GM12801 (cell line): ENCODE results near the gene HCFC1.

ENCODE experiments used
- TF ChIP-seq, protein P1 (sequence below): IDR thresholded peaks from one replicate; pipeline ENCODE4 v1.5.1; 2011; ENCODE audit warnings: control low read depth; ENCODE audit not compliant: insufficient read length; ENCODE audit errors: extremely low read depth

Gene HCFC1

DNA sequence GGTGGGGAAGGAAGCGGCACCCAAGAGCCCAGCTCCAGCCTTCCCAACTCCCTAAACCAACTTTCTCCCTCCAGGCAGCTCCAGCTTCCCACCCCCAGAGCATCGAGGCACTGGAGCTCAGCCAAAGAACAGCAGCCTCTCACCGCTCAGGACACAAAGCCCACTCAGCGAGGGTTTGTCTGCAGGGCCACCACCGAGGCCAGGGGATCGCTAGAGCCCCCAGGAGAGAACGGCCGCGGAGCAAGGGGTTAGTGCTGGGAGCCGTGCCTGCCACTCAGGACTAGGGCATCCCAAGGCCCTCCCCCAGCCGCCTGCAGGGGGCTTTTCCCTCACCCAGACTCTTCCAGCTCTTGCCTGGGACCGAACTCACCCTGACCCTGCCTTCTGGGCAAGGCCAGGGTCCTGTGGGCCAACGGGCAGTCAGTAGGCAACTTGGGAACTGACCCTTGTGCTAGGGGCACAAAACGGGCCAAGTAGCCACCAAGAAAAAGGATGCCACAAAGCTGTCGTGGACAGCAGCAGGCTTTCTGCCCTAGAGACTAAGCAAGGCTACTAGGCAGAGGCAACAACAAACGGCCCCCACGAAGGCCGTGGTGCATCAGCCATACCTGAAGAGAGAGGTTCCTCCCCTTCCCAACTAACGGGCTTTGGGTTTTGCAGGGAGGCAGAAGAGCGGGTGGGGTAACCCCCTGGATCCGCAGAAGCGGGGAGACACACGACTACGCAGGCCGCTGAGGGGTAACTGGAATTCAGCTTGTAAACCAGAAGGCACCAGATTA lies 2.3 kb downstream of the HCFC1 start:
- TF ChIP-seq, protein P1, sequence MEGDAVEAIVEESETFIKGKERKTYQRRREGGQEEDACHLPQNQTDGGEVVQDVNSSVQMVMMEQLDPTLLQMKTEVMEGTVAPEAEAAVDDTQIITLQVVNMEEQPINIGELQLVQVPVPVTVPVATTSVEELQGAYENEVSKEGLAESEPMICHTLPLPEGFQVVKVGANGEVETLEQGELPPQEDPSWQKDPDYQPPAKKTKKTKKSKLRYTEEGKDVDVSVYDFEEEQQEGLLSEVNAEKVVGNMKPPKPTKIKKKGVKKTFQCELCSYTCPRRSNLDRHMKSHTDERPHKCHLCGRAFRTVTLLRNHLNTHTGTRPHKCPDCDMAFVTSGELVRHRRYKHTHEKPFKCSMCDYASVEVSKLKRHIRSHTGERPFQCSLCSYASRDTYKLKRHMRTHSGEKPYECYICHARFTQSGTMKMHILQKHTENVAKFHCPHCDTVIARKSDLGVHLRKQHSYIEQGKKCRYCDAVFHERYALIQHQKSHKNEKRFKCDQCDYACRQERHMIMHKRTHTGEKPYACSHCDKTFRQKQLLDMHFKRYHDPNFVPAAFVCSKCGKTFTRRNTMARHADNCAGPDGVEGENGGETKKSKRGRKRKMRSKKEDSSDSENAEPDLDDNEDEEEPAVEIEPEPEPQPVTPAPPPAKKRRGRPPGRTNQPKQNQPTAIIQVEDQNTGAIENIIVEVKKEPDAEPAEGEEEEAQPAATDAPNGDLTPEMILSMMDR: no peak

DNA sequence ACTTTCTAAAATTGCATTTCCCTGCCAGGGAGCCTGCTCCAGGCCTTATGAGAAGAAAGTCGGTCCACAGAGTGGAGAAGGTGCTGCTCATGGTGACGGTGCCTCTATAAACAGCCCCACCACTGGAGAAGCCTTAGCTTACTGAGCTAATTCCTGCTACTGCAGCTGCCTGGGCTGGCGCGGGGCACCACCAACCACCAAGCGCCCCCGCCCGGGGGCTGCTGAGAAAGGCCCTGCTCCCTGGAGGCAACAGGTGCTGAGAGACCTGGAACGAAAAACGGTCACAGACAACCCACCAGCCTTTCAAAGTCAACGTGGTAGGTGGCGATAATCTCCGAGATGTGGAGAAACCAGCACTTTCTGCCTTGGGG lies 2.9 kb downstream of the HCFC1 start:
- TF ChIP-seq, protein P1: no peak

DNA sequence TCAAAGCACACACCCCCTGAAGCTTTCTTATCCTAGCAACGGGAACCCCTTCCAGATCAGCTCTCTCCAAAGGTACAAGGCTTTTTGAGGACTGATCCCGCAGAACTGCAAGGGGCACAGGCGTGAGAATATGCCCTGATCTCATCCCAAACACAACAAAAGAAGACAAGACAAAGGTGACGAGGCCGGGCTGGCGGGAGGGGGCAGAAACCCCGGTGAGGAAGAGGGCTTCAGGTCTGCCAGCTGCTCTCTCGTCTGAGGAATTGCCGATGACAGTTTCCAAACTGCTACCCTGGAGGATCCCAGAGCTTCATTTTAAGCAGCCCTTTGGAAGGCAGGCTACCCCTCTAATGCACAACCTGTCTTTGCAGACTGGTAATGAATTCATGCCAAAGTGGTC lies 3.4 kb downstream of the HCFC1 start:
- TF ChIP-seq, protein P1: no peak

DNA sequence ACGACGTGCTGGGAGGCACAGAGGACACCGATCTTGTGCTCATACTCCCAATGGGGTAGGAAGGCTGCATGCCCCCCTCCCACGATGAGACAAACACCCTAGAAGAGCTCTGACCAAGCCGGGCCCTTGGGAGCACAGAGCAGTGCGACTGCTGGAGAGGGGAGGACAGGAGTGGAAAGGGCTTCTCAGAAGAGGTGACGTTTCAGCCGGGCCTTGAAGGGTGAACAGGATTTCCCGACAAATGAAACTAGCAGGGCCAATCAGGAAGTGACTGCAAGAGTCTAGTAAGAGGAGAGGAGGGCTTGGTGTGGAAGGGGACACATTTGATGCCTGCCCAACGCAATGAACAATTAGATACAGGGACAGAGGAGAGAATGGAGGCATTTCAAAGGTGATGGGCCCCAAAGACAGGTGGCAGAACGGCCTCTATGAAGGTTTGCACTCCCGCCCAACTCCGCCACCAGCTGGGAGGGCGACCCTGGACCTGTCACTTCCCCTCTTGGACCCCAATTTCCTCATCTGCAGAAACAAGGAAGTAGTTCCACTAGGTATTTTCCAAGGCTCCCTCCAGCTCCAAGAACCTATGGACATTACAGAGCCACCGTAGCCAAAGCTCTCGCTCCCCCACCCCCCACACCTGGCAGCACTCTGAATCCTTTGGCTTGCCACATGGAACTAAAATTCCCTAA lies 3.9 kb downstream of the HCFC1 start:
- TF ChIP-seq, protein P1: no peak

DNA sequence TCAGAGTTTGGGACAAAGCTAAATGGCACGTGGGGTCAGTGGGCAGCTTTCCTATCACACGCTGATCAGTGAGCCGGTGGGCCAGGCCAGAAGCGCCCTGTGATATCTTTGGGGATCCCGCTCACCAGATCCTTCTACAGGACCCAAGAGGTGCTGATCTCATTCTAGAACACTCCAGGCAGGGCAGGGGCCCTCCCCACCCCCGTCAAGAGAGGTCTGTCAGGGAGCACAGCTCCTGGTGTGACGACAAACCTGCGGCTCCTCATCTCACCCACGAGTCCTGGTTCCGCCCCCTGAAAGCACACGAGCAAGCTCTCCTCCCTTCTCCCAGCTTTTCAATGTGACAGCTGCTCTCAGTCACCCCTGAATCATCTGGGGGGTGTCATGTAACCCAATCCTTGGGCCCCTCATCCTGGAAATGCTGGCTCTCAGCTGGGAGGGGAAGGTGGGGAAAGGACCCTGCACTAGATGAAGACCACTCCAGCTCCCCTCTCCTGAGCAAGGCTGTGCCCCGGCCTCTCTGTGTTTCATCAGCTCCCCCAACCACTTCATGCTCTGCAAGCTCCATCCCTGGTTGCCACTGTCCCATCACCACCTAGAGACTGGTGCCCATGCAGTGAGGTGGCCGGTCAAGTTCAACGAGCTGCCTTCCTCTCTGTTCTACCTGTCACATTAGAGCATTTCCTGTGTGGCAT lies 4.6 kb downstream of the HCFC1 start:
- TF ChIP-seq, protein P1: no peak

DNA sequence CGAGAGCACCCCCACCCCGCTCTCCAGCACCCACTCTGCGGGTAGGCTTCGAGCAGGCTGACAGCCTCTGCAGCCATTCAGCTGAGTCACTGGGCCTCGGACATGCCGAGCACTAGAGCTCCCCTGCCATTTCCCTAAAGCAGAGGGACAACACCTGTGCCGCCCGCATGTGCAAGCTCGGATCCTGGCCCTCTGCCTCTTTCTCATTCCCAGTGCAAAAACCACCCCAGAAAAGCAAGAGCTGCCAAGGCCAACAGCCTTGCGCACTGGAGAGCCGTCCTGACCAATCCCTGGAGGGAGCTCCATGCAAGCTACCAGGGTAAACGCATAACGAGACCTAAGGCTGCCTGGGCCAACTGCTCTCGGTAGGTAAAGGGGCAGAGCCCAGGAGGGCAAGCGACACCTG lies 5.3 kb downstream of the HCFC1 start:
- TF ChIP-seq, protein P1: no peak

DNA sequence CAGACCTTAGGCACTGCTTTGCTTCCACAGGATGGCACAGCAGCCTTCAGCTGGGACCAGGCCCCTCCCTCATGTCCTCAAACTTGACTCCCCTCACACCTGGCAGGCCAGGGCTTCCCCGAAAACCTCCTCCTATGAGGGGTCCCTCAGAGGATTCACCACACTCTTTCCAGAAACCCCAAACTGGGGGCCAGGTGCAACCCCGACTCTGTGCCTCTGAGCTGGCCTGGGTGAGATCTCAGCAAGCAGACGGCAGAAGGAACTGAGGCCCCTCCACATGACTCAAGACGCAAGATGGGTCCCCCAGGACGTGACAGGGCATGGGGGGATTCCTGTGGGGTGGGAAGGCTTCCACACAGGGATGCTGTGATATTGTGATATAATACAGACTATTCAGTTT lies 6.2 kb downstream of the HCFC1 start:
- TF ChIP-seq, protein P1: no peak
